Keratinocyte (primary cell): Measurements from ENCODE around the gene FAT1. TPM values are rescaled to one million over a fixed set of nuclear protein-coding genes. Genes with fewer than 3 reads are reported as not detected.

Experiments
- DNase-seq: peaks from one replicate; pipeline ENCODE4 v3.0.0-alpha.2; 2011; ENCODE audit warnings: low read depth, missing footprints, low spot score
- FAIRE-seq: peaks from 2 replicates; lab custom pipeline; 2011; peaks lifted over from hg19 to GRCh38; lab: Jason Lieb, UNC
- H2AFZ ChIP-seq: 2 replicates; pipeline ENCODE4 v1.6.0; 2012; ENCODE audit warnings: low read length, control low read depth, inconsistent platforms; ENCODE audit not compliant: control insufficient read depth
- H3K27ac ChIP-seq: 2 replicates; pipeline ENCODE4 v1.5.1; 2011; ENCODE audit warnings: low read length; ENCODE audit not compliant: control insufficient read depth, insufficient read depth
- H3K27me3 ChIP-seq: 3 replicates; pipeline ENCODE4 v1.6.0; 2011; ENCODE audit warnings: low read length; ENCODE audit not compliant: control insufficient read depth, insufficient read depth; ENCODE audit errors: extremely low read depth
- H3K36me3 ChIP-seq, 2 experiments: 2 replicates in 1 of 2; 3 replicates in 1 of 2; pipeline ENCODE4 v1.5.1; 2011; ENCODE audit warnings: low read length in 2 of 2, mild to moderate bottlenecking in 1 of 2; ENCODE audit not compliant: control insufficient read depth in 2 of 2, insufficient read depth in 2 of 2; ENCODE audit errors: extremely low read depth in 1 of 2
- H3K4me1 ChIP-seq: 3 replicates; pipeline ENCODE4 v1.5.1; 2011; ENCODE audit warnings: low read length; ENCODE audit not compliant: control insufficient read depth, insufficient read depth; ENCODE audit errors: extremely low read depth
- H3K4me2 ChIP-seq: 3 replicates; pipeline ENCODE4 v1.6.0; 2011; ENCODE audit warnings: low read depth, low read length; ENCODE audit not compliant: control insufficient read depth, insufficient read depth; ENCODE audit errors: extremely low read depth
- H3K4me3 ChIP-seq, 3 experiments: fragments of 200-600 bp in 1 of 3; sonication (generic) in 1 of 3; 2 replicates in 2 of 3; 3 replicates in 1 of 3; pipeline ENCODE4 v1.5.1; 2011 to 2016; ENCODE audit warnings: low read length in 3 of 3, mild to moderate bottlenecking in 3 of 3, control low read depth in 2 of 3, inconsistent platforms in 1 of 3, low read depth in 1 of 3, mixed read lengths in 1 of 3, mixed run types in 1 of 3, moderate library complexity in 1 of 3; ENCODE audit not compliant: control insufficient read depth in 2 of 3, insufficient read depth in 2 of 3; ENCODE audit errors: extremely low read depth in 1 of 3
- H3K79me2 ChIP-seq: 2 replicates; pipeline ENCODE4 v1.6.0; 2012; ENCODE audit warnings: low read length; ENCODE audit not compliant: control insufficient read depth, insufficient read depth
- H3K9ac ChIP-seq: 3 replicates; pipeline ENCODE4 v1.6.0; 2011; ENCODE audit warnings: low read length; ENCODE audit not compliant: control insufficient read depth, insufficient read depth; ENCODE audit errors: extremely low read depth
- H3K9me1 ChIP-seq: 3 replicates; pipeline ENCODE4 v1.6.0; 2011; ENCODE audit warnings: low read length; ENCODE audit not compliant: control insufficient read depth, insufficient read depth; ENCODE audit errors: extremely low read depth
- H3K9me3 ChIP-seq: 2 replicates; pipeline ENCODE4 v1.5.1; 2012; ENCODE audit warnings: low read depth, low read length; ENCODE audit not compliant: control insufficient read depth
- H4K20me1 ChIP-seq: 3 replicates; pipeline ENCODE4 v1.6.0; 2011; ENCODE audit warnings: low read length; ENCODE audit not compliant: control insufficient read depth, insufficient read depth; ENCODE audit errors: extremely low read depth
- CTCF ChIP-seq, 3 experiments: IDR thresholded peaks in 1 of 3; conservative IDR thresholded peaks in 1 of 3; optimal IDR thresholded peaks in 1 of 3; 2 replicates in 2 of 3; 3 replicates in 1 of 3; pipeline versions ENCODE3 to v1.5.1; 2011; ENCODE audit warnings: low read length in 3 of 3, mild to moderate bottlenecking in 3 of 3, moderate library complexity in 2 of 3, control low read depth in 1 of 3, inconsistent platforms in 1 of 3; ENCODE audit not compliant: insufficient read depth in 2 of 3; ENCODE audit errors: extremely low read depth in 1 of 3
- EZH2 ChIP-seq: IDR thresholded peaks from one replicate; pipeline ENCODE4 v1.6.1; 2012; ENCODE audit warnings: inconsistent platforms, mild to moderate bottlenecking, low read length, moderate library complexity
- dilution Hi-C: fragments of 300-500 bp; cut with MboI; formaldehyde crosslinking; loops from one replicate; pipeline ENCODE4 v1.7.0; 2020; ENCODE audit warnings: low sequenced_read_pairs; ENCODE audit not compliant: extremely low pct_ligation_motif_present
- polyA plus RNA-seq, 5 experiments: library from polyadenylated mRNA; depleted of rRNA in 3 of 5; stranded (reverse) in 3 of 5; stranded (forward) in 1 of 5; unstranded in 1 of 5; fragments of >200 nt; gene quantifications; 1 replicate in 1 of 5; 2 replicates in 3 of 5; 3 replicates in 1 of 5; pipeline versions ENCODE4 v1.2.1 to v1.2.3, GENCODE V29; 2011 to 2012; ENCODE audit warnings: missing spikeins in 2 of 5, low read depth in 1 of 5, low replicate concordance in 1 of 5

The FAT1 gene
- polyA plus RNA-seq, 1 donor (not counting 4 experiments of a cell fraction or from before 2014, with no cell fraction given), result 329 TPM

GRCh38 chr4:186666750-186667149 lies 56.9 kb downstream of the FAT1 start:
- H3K4me2 ChIP-seq, result no peak overlapping the region
- no peaks in the 10 kb centered on the region for H3K9me3 ChIP-seq
- H3K9ac ChIP-seq, result no peak overlapping the region
- dilution Hi-C loops, result no loop called here
- peaks cover 89% of the 10 kb centered on the region for H3K79me2 ChIP-seq
- TF ChIP-seq EZH2 (no peak), CTCF (optimal IDR thresholded peaks at IDR 0.05 in 1 of 3, IDR thresholded peaks at IDR 0.05 in 1 of 3, conservative IDR thresholded peaks at IDR 0.05 in 1 of 3; ENCODE audit: extremely low read depth in 1 of 3, insufficient read depth in 2 of 3, low read length in 3 of 3) (no peak)
- H3K27me3 ChIP-seq, result no peaks in the 10 kb centered on the region
- DNase-seq (no peak), FAIRE-seq (no peak)
- peaks cover 7% of the 10 kb centered on the region for H3K4me1 ChIP-seq
- H3K9me1 ChIP-seq, result no peaks in the 10 kb centered on the region
- peaks cover 26 to 29% of the 10 kb centered on the region in 2 experiments for H3K36me3 ChIP-seq
- peaks cover 23% of the 10 kb centered on the region for H4K20me1 ChIP-seq
- H2AFZ ChIP-seq, result no peak overlapping the region
- no peak overlapping the region for H3K27ac ChIP-seq
- no peak overlapping the region for H3K4me3 ChIP-seq

- Histone ChIP-seq H2AFZ (no peak overlapping the region), H3K9me3 (no peaks in the 10 kb centered on the region), H3K9ac (no peak overlapping the region), H3K27ac (no peak overlapping the region), H3K4me2 (no peak overlapping the region), H3K36me3 (peaks cover 29 to 34% of the 10 kb centered on the region in 2 experiments), H3K79me2 (peaks cover 89% of the 10 kb centered on the region), H3K9me1 (no peaks in the 10 kb centered on the region), H3K27me3 (no peaks in the 10 kb centered on the region), H3K4me1 (peaks cover 7% of the 10 kb centered on the region), H4K20me1 (peaks cover 24% of the 10 kb centered on the region), H3K4me3 (no peak overlapping the region)
- no peak for TF ChIP-seq EZH2
- TF ChIP-seq CTCF (optimal IDR thresholded peaks at IDR 0.05 in 1 of 3, IDR thresholded peaks at IDR 0.05 in 1 of 3, conservative IDR thresholded peaks at IDR 0.05 in 1 of 3; ENCODE audit: extremely low read depth in 1 of 3, insufficient read depth in 2 of 3, low read length in 3 of 3), result no peak
- DNase-seq, result no peak
- FAIRE-seq, result no peak
- dilution Hi-C loops, result no loop called here
These were observed 57.4 kb downstream of the FAT1 start for GRCh38 chr4:186666252-186666651.
